ENCODE measurements around the gene PTPN13. TPM values are rescaled to one million over a fixed set of nuclear protein-coding genes. Genes with fewer than 3 reads are reported as not detected.

The PTPN13 gene
- total RNA-seq, 1 donor from 2014 or later: 66.3 TPM

DNA sequence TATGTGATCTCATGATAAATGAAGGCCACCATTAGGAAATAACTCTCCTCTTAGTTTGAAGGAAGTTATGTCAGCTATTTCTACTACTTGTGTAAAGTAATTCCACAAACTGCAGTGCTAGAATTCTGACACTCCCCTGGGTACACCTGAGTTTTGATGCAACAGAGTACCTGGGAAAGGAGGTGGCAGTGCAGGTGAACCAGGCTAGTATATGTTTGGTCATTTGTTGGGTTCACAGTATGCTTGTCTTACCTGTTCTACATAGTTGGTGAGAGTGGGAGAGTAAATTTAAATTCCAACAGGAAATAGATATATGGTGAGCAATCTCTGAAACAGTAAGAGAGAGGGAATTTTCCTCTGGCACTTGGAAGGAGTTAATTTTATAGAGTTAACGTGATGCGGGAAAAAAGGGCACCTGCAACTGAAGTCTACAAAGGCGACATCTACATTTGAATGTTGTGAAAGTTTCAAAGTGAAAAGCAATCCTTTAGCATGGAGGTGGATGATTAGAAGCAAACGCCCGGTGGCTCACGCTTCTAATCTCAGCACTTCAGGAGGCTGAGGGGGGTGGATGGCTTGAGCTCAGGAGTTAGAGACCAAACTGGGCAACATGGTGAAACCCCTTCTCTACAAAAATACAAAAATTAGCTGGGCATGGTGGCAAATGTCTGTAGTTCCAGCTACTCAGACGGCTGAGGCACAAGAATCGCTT is 263.4 kb downstream of the PTPN13 start:
- no peak overlapping the region for H3K27ac ChIP-seq
- intact Hi-C loops (cut with DNase I): no loop called here
- H3K36me3 ChIP-seq: no peaks in the 10 kb centered on the region
- H3K4me3 ChIP-seq: no peak overlapping the region
- no peaks in the 10 kb centered on the region for H3K9me3 ChIP-seq
- no peaks in the 10 kb centered on the region for H3K27me3 ChIP-seq
- DNase-seq (ENCODE audit: extremely low spot score in 2 of 2): no peak
- TF ChIP-seq, protein P1, sequence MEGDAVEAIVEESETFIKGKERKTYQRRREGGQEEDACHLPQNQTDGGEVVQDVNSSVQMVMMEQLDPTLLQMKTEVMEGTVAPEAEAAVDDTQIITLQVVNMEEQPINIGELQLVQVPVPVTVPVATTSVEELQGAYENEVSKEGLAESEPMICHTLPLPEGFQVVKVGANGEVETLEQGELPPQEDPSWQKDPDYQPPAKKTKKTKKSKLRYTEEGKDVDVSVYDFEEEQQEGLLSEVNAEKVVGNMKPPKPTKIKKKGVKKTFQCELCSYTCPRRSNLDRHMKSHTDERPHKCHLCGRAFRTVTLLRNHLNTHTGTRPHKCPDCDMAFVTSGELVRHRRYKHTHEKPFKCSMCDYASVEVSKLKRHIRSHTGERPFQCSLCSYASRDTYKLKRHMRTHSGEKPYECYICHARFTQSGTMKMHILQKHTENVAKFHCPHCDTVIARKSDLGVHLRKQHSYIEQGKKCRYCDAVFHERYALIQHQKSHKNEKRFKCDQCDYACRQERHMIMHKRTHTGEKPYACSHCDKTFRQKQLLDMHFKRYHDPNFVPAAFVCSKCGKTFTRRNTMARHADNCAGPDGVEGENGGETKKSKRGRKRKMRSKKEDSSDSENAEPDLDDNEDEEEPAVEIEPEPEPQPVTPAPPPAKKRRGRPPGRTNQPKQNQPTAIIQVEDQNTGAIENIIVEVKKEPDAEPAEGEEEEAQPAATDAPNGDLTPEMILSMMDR (IDR thresholded peaks at IDR 0.05): no peak
- TF ChIP-seq POLR2A (IDR thresholded peaks at IDR 0.05) (no peak), POLR2AphosphoS5 (IDR thresholded peaks at IDR 0.05; ENCODE audit: insufficient read depth in 1 of 2, low read depth in 1 of 2) (no peak)
- peaks cover 22% of the 10 kb centered on the region for H3K4me1 ChIP-seq

Other genes with a start within 250 kb of the PTPN13 start
- 123 TPM for gene MAPK10, start 234.3 kb upstream of the PTPN13 start, total RNA-seq